Hepatocyte (in vitro differentiated cells): ENCODE results near the gene KCNQ1.

ENCODE experiments used
- EZH2 ChIP-seq: fragments of 200-600 bp; sonication (generic); IDR thresholded peaks from 2 replicates; pipeline ENCODE4 v1.6.1; 2016; ENCODE audit warnings: antibody characterized with exemption, mild to moderate bottlenecking, borderline replicate concordance
- TF ChIP-seq, protein P1 (sequence below): fragments of 200-600 bp; sonication (generic); IDR thresholded peaks from 2 replicates; pipeline ENCODE4 v1.5.1; 2016; ENCODE audit warnings: antibody characterized with exemption, mild to moderate bottlenecking; ENCODE audit not compliant: poor library complexity

DNA sequence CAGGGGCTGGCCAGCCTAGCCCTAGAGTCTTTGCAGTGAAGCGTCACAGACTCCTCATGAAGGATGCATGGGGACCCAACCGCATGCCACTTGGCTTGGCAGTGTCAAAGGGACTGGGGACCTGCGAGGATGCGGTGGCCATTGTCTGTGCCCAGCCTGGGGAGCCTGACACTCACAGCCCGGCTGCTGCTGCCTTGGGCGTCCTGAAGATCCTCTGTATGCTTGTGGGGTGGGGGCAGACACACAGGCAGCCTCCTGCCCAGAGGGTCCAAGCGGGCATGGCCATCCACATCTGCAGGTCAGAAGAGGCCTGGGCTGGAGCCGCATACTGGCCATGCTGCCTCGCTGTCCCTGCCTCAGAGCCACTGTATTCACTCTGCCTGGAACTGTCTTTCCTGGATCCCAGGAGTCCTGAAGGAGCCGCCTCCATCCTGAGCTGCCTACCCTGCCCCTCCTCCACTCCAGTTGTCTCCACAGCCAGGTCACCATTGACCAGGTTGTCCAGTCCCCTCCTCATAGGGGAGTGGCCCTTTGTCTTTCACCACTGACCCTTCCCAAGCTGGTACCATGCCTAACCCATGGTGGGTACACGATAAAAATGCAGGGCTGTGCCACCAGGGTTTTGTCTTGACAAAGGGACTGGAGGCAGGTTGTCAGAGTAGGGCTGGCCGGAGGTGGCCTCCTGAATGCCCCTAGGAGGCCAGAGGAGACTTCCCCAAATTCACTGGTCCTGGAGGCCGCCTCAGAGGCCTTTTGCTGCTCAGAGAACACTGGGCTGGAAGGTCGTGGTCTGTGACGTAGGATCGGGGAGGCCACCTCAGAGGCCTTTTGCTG lies 148.0 kb downstream of the KCNQ1 start:
- no peak for TF ChIP-seq EZH2
- TF ChIP-seq, protein P1, sequence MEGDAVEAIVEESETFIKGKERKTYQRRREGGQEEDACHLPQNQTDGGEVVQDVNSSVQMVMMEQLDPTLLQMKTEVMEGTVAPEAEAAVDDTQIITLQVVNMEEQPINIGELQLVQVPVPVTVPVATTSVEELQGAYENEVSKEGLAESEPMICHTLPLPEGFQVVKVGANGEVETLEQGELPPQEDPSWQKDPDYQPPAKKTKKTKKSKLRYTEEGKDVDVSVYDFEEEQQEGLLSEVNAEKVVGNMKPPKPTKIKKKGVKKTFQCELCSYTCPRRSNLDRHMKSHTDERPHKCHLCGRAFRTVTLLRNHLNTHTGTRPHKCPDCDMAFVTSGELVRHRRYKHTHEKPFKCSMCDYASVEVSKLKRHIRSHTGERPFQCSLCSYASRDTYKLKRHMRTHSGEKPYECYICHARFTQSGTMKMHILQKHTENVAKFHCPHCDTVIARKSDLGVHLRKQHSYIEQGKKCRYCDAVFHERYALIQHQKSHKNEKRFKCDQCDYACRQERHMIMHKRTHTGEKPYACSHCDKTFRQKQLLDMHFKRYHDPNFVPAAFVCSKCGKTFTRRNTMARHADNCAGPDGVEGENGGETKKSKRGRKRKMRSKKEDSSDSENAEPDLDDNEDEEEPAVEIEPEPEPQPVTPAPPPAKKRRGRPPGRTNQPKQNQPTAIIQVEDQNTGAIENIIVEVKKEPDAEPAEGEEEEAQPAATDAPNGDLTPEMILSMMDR = no peak
